ENCODE results near the gene RELN. TPM values are rescaled to one million over a fixed set of nuclear protein-coding genes. Genes with fewer than 3 reads are reported as not detected.

RELN gene
- polyA plus RNA-seq, 1 donor: 5.0 TPM

DNA sequence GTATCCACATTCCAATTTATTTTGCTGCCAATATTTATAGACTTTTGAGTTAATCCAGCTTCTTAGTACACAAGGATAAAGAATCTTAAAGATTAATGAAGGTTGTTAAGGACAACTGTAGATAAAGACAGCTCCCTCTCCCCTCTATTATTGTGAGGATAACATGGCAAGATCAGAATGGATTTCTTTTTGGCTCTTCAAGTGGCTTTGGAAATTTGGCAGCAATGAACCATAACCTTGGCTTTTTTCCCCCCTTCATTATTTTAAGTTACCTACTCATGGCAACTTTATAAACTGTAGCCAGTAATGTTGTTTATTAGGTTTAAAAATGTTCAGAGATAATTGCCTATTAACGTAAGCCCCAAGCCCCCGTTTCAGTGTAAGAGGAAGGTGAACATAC, 412.4 kb downstream of the RELN start:
- Histone ChIP-seq H3K4me3 (ENCODE audit: low read length) (no peak overlapping the region), H3K36me3 (ENCODE audit: control insufficient read depth, insufficient read depth, low read length) (no peaks in the 10 kb centered on the region), H3K9me3 (ENCODE audit: control insufficient read depth, low read depth, low read length) (no peaks in the 10 kb centered on the region), H3K27ac (ENCODE audit: low read length) (no peak overlapping the region), H3K27me3 (ENCODE audit: control insufficient read depth, insufficient read depth, low read length) (no peaks in the 10 kb centered on the region), H3K4me1 (ENCODE audit: control insufficient read depth, insufficient read depth, low read length) (no peaks in the 10 kb centered on the region)
- DNase-seq: no peak
- WGBS (ENCODE audit: insufficient coverage, low lambda C conversion rate): no CpG with 5 or more reads among the region's 2 CpGs

- Histone ChIP-seq H3K27me3 (ENCODE audit: control insufficient read depth, insufficient read depth, low read length) (no peaks in the 10 kb centered on the region), H3K4me1 (ENCODE audit: control insufficient read depth, insufficient read depth, low read length) (no peaks in the 10 kb centered on the region), H3K27ac (ENCODE audit: low read length) (no peak overlapping the region), H3K4me3 (ENCODE audit: low read length) (no peak overlapping the region), H3K9me3 (ENCODE audit: control insufficient read depth, low read depth, low read length) (no peaks in the 10 kb centered on the region), H3K36me3 (ENCODE audit: control insufficient read depth, insufficient read depth, low read length) (no peaks in the 10 kb centered on the region)
- no peak for DNase-seq
- no CpG with 5 or more reads among the region's 5 CpGs for WGBS (ENCODE audit: insufficient coverage, low lambda C conversion rate)
These were observed 412.8 kb downstream of the RELN start for GRCh38 chr7:103576641-103577040.

DNA sequence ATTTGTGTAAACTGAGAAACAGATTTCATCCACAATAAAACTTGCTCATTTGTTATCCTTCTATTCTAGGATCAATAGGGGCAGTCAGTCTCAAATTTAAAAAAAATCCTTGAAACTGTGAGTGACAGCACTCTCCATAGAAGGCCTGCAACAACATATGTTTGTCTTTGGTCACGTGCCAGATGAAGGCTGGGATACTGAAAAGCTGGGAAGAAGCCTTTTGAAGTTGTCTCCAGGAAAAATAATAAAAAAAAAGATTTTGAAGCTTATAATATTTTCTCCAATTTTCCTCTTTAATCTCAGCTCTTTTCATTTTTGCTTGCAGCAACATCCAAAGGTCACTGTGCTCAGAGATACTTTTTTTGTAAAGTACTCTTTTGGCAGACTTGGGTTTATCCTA, 414.9 kb downstream of the RELN start:
- Histone ChIP-seq H3K27me3 (ENCODE audit: control insufficient read depth, insufficient read depth, low read length) (no peaks in the 10 kb centered on the region), H3K9me3 (ENCODE audit: control insufficient read depth, low read depth, low read length) (no peaks in the 10 kb centered on the region), H3K36me3 (ENCODE audit: control insufficient read depth, insufficient read depth, low read length) (no peaks in the 10 kb centered on the region), H3K27ac (ENCODE audit: low read length) (no peak overlapping the region), H3K4me3 (ENCODE audit: low read length) (no peak overlapping the region), H3K4me1 (ENCODE audit: control insufficient read depth, insufficient read depth, low read length) (peaks cover 9% of the 10 kb centered on the region)
- no peak for DNase-seq
- WGBS (ENCODE audit: insufficient coverage, low lambda C conversion rate): 40% methylated on average over 1 of the region's 1 CpG

GRCh38 chr7:103573479-103574058, 415.9 kb downstream of the RELN start:
- Histone ChIP-seq H3K9me3 (ENCODE audit: control insufficient read depth, low read depth, low read length) (no peaks in the 10 kb centered on the region), H3K4me1 (ENCODE audit: control insufficient read depth, insufficient read depth, low read length) (peaks cover 9% of the 10 kb centered on the region), H3K27me3 (ENCODE audit: control insufficient read depth, insufficient read depth, low read length) (no peaks in the 10 kb centered on the region), H3K36me3 (ENCODE audit: control insufficient read depth, insufficient read depth, low read length) (no peaks in the 10 kb centered on the region), H3K27ac (ENCODE audit: low read length) (no peak overlapping the region), H3K4me3 (ENCODE audit: low read length) (no peak overlapping the region)
- WGBS (ENCODE audit: insufficient coverage, low lambda C conversion rate): 29% methylated on average over 1 of the region's 3 CpGs
- DNase-seq: peak; percentile 4

GRCh38 chr7:103571586-103571985, 417.9 kb downstream of the RELN start:
- Histone ChIP-seq H3K36me3 (ENCODE audit: control insufficient read depth, insufficient read depth, low read length) (no peaks in the 10 kb centered on the region), H3K9me3 (ENCODE audit: control insufficient read depth, low read depth, low read length) (no peaks in the 10 kb centered on the region), H3K27me3 (ENCODE audit: control insufficient read depth, insufficient read depth, low read length) (no peaks in the 10 kb centered on the region), H3K4me3 (ENCODE audit: low read length) (no peak overlapping the region), H3K4me1 (ENCODE audit: control insufficient read depth, insufficient read depth, low read length) (peaks cover 9% of the 10 kb centered on the region), H3K27ac (ENCODE audit: low read length) (no peak overlapping the region)
- DNase-seq: peak; percentile 57 to 58
- no CpG with 5 or more reads among the region's 4 CpGs for WGBS (ENCODE audit: insufficient coverage, low lambda C conversion rate)

GRCh38 chr7:103569621-103570305, 419.7 kb downstream of the RELN start:
- H3K36me3 ChIP-seq (ENCODE audit: control insufficient read depth, insufficient read depth, low read length): no peaks in the 10 kb centered on the region
- H3K27me3 ChIP-seq (ENCODE audit: control insufficient read depth, insufficient read depth, low read length): no peaks in the 10 kb centered on the region
- WGBS (ENCODE audit: insufficient coverage, low lambda C conversion rate): 82% methylated on average over 2 of the region's 4 CpGs
- no peaks in the 10 kb centered on the region for H3K9me3 ChIP-seq (ENCODE audit: control insufficient read depth, low read depth, low read length)
- peak in 1 of 2 donors; percentile 11 for DNase-seq
- peaks cover 9% of the 10 kb centered on the region for H3K4me1 ChIP-seq (ENCODE audit: control insufficient read depth, insufficient read depth, low read length)
- no peak overlapping the region for H3K4me3 ChIP-seq (ENCODE audit: low read length)
- H3K27ac ChIP-seq (ENCODE audit: low read length): no peak overlapping the region

DNA sequence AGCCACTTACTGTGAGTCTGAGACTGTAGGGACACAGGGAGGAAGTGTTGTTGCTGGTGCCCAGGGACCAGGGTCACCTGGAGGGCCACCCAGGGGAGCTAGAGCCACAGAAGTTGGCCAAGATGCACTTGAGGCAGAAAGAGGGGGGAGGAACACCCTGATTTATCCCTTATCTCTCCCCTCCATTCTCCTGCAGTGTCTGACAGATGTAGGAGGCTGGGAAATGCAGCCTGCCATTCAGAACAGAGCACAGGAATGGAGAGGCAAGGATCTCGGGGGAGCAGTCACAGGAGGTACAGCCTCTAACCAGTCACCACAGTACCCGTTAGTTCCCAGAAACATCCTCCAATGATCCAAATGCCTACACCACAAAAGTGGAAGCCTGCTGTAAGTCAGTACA, 425.0 kb downstream of the RELN start:
- no peaks in the 10 kb centered on the region for H3K9me3 ChIP-seq (ENCODE audit: control insufficient read depth, low read depth, low read length)
- no peaks in the 10 kb centered on the region for H3K27me3 ChIP-seq (ENCODE audit: control insufficient read depth, insufficient read depth, low read length)
- H3K4me1 ChIP-seq (ENCODE audit: control insufficient read depth, insufficient read depth, low read length): no peaks in the 10 kb centered on the region
- DNase-seq: no peak
- no CpG with 5 or more reads among the region's 2 CpGs for WGBS (ENCODE audit: insufficient coverage, low lambda C conversion rate)
- no peak overlapping the region for H3K4me3 ChIP-seq (ENCODE audit: low read length)
- no peaks in the 10 kb centered on the region for H3K36me3 ChIP-seq (ENCODE audit: control insufficient read depth, insufficient read depth, low read length)
- H3K27ac ChIP-seq (ENCODE audit: low read length): no peak overlapping the region

- no CpG with 5 or more reads among the region's 1 CpG for WGBS (ENCODE audit: insufficient coverage, low lambda C conversion rate)
- no peaks in the 10 kb centered on the region for H3K9me3 ChIP-seq (ENCODE audit: control insufficient read depth, low read depth, low read length)
These were observed 429.3 kb downstream of the RELN start for GRCh38 chr7:103560136-103560535.

GRCh38 chr7:103551016-103551415, 438.4 kb downstream of the RELN start:
- H3K27me3 ChIP-seq (ENCODE audit: control insufficient read depth, insufficient read depth, low read length): no peaks in the 10 kb centered on the region
- no peak overlapping the region for H3K4me3 ChIP-seq (ENCODE audit: low read length)
- H3K4me1 ChIP-seq (ENCODE audit: control insufficient read depth, insufficient read depth, low read length): no peaks in the 10 kb centered on the region
- H3K9me3 ChIP-seq (ENCODE audit: control insufficient read depth, low read depth, low read length): no peaks in the 10 kb centered on the region
- no peaks in the 10 kb centered on the region for H3K36me3 ChIP-seq (ENCODE audit: control insufficient read depth, insufficient read depth, low read length)
- DNase-seq: no peak
- no peak overlapping the region for H3K27ac ChIP-seq (ENCODE audit: low read length)
- WGBS (ENCODE audit: insufficient coverage, low lambda C conversion rate): no CpG with 5 or more reads among the region's 12 CpGs

More at GRCh38 chr7:103560136-103560535, 429.3 kb downstream of the RELN start:
- DNase-seq: no peak
- Histone ChIP-seq H3K4me1 (ENCODE audit: control insufficient read depth, insufficient read depth, low read length) (no peaks in the 10 kb centered on the region), H3K27ac (ENCODE audit: low read length) (no peak overlapping the region), H3K36me3 (ENCODE audit: control insufficient read depth, insufficient read depth, low read length) (no peaks in the 10 kb centered on the region), H3K27me3 (ENCODE audit: control insufficient read depth, insufficient read depth, low read length) (no peaks in the 10 kb centered on the region), H3K4me3 (ENCODE audit: low read length) (no peak overlapping the region)

- no peak overlapping the region for H3K4me3 ChIP-seq (ENCODE audit: low read length)
- H3K27ac ChIP-seq (ENCODE audit: low read length): no peak overlapping the region
- no peaks in the 10 kb centered on the region for H3K9me3 ChIP-seq (ENCODE audit: control insufficient read depth, low read depth, low read length)
- 64% methylated on average over 2 of the region's 2 CpGs for WGBS (ENCODE audit: insufficient coverage, low lambda C conversion rate)
- H3K4me1 ChIP-seq (ENCODE audit: control insufficient read depth, insufficient read depth, low read length): no peaks in the 10 kb centered on the region
- no peak for DNase-seq
- no peaks in the 10 kb centered on the region for H3K27me3 ChIP-seq (ENCODE audit: control insufficient read depth, insufficient read depth, low read length)
- H3K36me3 ChIP-seq (ENCODE audit: control insufficient read depth, insufficient read depth, low read length): no peaks in the 10 kb centered on the region
These were observed 439.7 kb downstream of the RELN start for GRCh38 chr7:103549786-103550185.
